Breast epithelium (tissue), 4 donors: Measurements from ENCODE around the gene ITGA3. TPM values are rescaled to one million over a fixed set of nuclear protein-coding genes. Genes with fewer than 3 reads are reported as not detected.

Experiments used
- DNase-seq, 2 donors: peaks; one replicate each; pipeline ENCODE4 v3.0.0-alpha.2; 2019; ENCODE audit warnings: low spot score in 2 of 2
- H3K27ac ChIP-seq, 2 donors: fragments of 200-600 bp; sonication (generic) in 1 of 2; one replicate each; pipeline ENCODE4 v1.5.1; 2016 to 2019; ENCODE audit warnings: mild to moderate bottlenecking in 1 of 2
- H3K27me3 ChIP-seq, 2 donors: fragments of 200-600 bp; sonication (generic) in 1 of 2; one replicate each; pipeline versions ENCODE4 v1.5.1 to v1.6.0; 2017 to 2019; ENCODE audit warnings: control low read depth in 1 of 2, mild to moderate bottlenecking in 1 of 2
- H3K36me3 ChIP-seq: fragments of 200-600 bp; one replicate; pipeline ENCODE4 v1.5.1; 2019
- H3K4me1 ChIP-seq, 2 donors: fragments of 200-600 bp; sonication (generic); one replicate each; pipeline ENCODE4 v1.5.1; 2016 to 2019; ENCODE audit warnings: control low read depth in 1 of 2
- H3K4me3 ChIP-seq, 3 donors: fragments of 200-600 bp; sonication (generic); 1 replicate in 2 of 3; 2 replicates in 1 of 3; pipeline ENCODE4 v1.5.1; 2016 to 2019; ENCODE audit warnings: mild to moderate bottlenecking in 3 of 3, moderate library complexity in 2 of 3
- H3K9me3 ChIP-seq, 2 donors: fragments of 200-600 bp; sonication (generic) in 1 of 2; one replicate each; pipeline ENCODE4 v1.5.1; 2016 to 2019; ENCODE audit warnings: control low read depth in 1 of 2
- CTCF ChIP-seq, 3 donors: fragments of 450-650 bp; IDR thresholded peaks; one replicate each; pipeline ENCODE4 v1.5.1; 2016 to 2017; ENCODE audit warnings: antibody characterized with exemption in 3 of 3, mild to moderate bottlenecking in 3 of 3, moderate library complexity in 3 of 3
- POLR2A ChIP-seq: fragments of 450-650 bp; IDR thresholded peaks from one replicate; pipeline ENCODE4 v1.6.1; 2016; ENCODE audit warnings: antibody characterized with exemption, mild to moderate bottlenecking, moderate library complexity
- POLR2AphosphoS5 ChIP-seq, 3 donors: sonication (generic); formaldehyde crosslinking; IDR thresholded peaks; one replicate each; pipeline ENCODE4 v1.6.1; 2017; ENCODE audit warnings: antibody characterized with exemption in 3 of 3
- intact Hi-C: fragments of 100-400 bp; cut with DNase I; formaldehyde crosslinking; loops from one replicate; pipeline ENCODE4 v1.15.1; 2023; ENCODE audit warnings: low total_unique reads
- total RNA-seq, 3 donors: library from RNA; depleted of rRNA; stranded (reverse); fragments of >200 nt; gene quantifications; one replicate each; pipeline ENCODE4 v1.1.0, GENCODE V29; 2016

The ITGA3 gene
- total RNA-seq, 3 donors from 2014 or later: 10.6 to 67.6 (median 48.5) TPM

GRCh38 chr17:50101346-50102163, 45.6 kb downstream of the ITGA3 start:
- H3K27me3 ChIP-seq: no peaks in the 10 kb centered on the region
- peak overlapping the region in 1 of 3 donors; percentile 9 for H3K4me3 ChIP-seq
- intact Hi-C loops: no loop called here
- peak overlapping the region in 1 of 2 donors; percentile 59 for H3K27ac ChIP-seq
- TF ChIP-seq POLR2AphosphoS5 (IDR thresholded peaks at IDR 0.05) (no peak), CTCF (IDR thresholded peaks at IDR 0.05) (no peak), POLR2A (no peak)
- H3K4me1 ChIP-seq: peaks cover 0 to 2% of the 10 kb centered on the region in 2 donors
- no peaks in the 10 kb centered on the region for H3K36me3 ChIP-seq
- no peaks in the 10 kb centered on the region for H3K9me3 ChIP-seq
- no peak for DNase-seq

GRCh38 chr17:50102164-50102991, 46.5 kb downstream of the ITGA3 start:
- TF ChIP-seq CTCF (IDR thresholded peaks at IDR 0.05): no peak
- no peak for TF ChIP-seq POLR2A
- TF ChIP-seq POLR2AphosphoS5 (IDR thresholded peaks at IDR 0.05): no peak
- Histone ChIP-seq H3K36me3 (no peaks in the 10 kb centered on the region), H3K27ac (peak overlapping the region in 1 of 2 donors; percentile 59), H3K9me3 (no peaks in the 10 kb centered on the region), H3K4me3 (no peak overlapping the region), H3K27me3 (no peaks in the 10 kb centered on the region), H3K4me1 (no peaks in the 10 kb centered on the region)
- intact Hi-C loops: no loop called here
- DNase-seq: no peak

GRCh38 chr17:50103252-50103651, 47.3 kb downstream of the ITGA3 start:
- Histone ChIP-seq H3K9me3 (no peaks in the 10 kb centered on the region), H3K4me3 (no peak overlapping the region), H3K27me3 (no peaks in the 10 kb centered on the region), H3K36me3 (no peaks in the 10 kb centered on the region), H3K4me1 (no peaks in the 10 kb centered on the region), H3K27ac (no peak overlapping the region)
- intact Hi-C loops: no loop called here
- no peak for TF ChIP-seq POLR2A
- no peak for TF ChIP-seq CTCF (IDR thresholded peaks at IDR 0.05)
- TF ChIP-seq POLR2AphosphoS5 (IDR thresholded peaks at IDR 0.05): no peak
- no peak for DNase-seq

- Histone ChIP-seq H3K27me3 (no peaks in the 10 kb centered on the region), H3K4me3 (no peak overlapping the region), H3K4me1 (no peaks in the 10 kb centered on the region), H3K27ac (no peak overlapping the region), H3K9me3 (no peaks in the 10 kb centered on the region), H3K36me3 (no peaks in the 10 kb centered on the region)
- TF ChIP-seq POLR2A: no peak
- TF ChIP-seq CTCF (IDR thresholded peaks at IDR 0.05): no peak
- TF ChIP-seq POLR2AphosphoS5 (IDR thresholded peaks at IDR 0.05): no peak
- no peak for DNase-seq
- intact Hi-C loops: no loop called here
Observed at GRCh38 chr17:50103941-50104340, 48.0 kb downstream of the ITGA3 start.

GRCh38 chr17:50105811-50106210, 49.9 kb downstream of the ITGA3 start:
- no peaks in the 10 kb centered on the region for H3K36me3 ChIP-seq
- no peak for TF ChIP-seq POLR2A
- no peak for TF ChIP-seq CTCF (IDR thresholded peaks at IDR 0.05)

More at GRCh38 chr17:50105811-50106210, 49.9 kb downstream of the ITGA3 start:
- H3K27me3 ChIP-seq: no peaks in the 10 kb centered on the region
- H3K4me3 ChIP-seq: no peak overlapping the region
- no peak for DNase-seq
- no peaks in the 10 kb centered on the region for H3K4me1 ChIP-seq
- intact Hi-C loops: no loop called here
- no peaks in the 10 kb centered on the region for H3K9me3 ChIP-seq
- no peak overlapping the region for H3K27ac ChIP-seq
